IMR-90 (cell line): ENCODE results near the gene FRAS1.

Source experiments
- BHLHE40 ChIP-seq: fragments of 150-350 bp; IDR thresholded peaks from 2 replicates; pipeline ENCODE4 v1.6.1; 2016; ENCODE audit warnings: mild to moderate bottlenecking, low read depth, low read length
- CEBPB ChIP-seq: IDR thresholded peaks from 2 replicates; pipeline ENCODE4 v1.6.1; 2012; ENCODE audit warnings: low read depth, low read length, improper control_type of control experiment
- CTCF ChIP-seq: conservative IDR thresholded peaks from 2 replicates; pipeline ENCODE4 v1.5.1; 2012; ENCODE audit warnings: mild to moderate bottlenecking, low read depth, low read length, improper control_type of control experiment
- FOS ChIP-seq: fragments of 150-350 bp; IDR thresholded peaks from 2 replicates; pipeline ENCODE4 v1.6.1; 2016; ENCODE audit warnings: low read depth, low read length
- MAFK ChIP-seq: IDR thresholded peaks from 2 replicates; pipeline ENCODE4 v1.6.1; 2012; ENCODE audit warnings: low read depth, low read length, improper control_type of control experiment
- MAZ ChIP-seq: IDR thresholded peaks from 2 replicates; pipeline ENCODE4 v1.6.1; 2012; ENCODE audit warnings: low read depth, mild to moderate bottlenecking, low read length, improper control_type of control experiment, moderate library complexity, borderline replicate concordance
- POLR2A ChIP-seq: IDR thresholded peaks from 2 replicates; pipeline ENCODE4 v1.6.1; 2012; ENCODE audit warnings: mild to moderate bottlenecking, low read depth, low read length
- RAD21 ChIP-seq: IDR thresholded peaks from 2 replicates; pipeline ENCODE4 v1.6.1; 2012; ENCODE audit warnings: low read length, improper control_type of control experiment
- RFX5 ChIP-seq: IDR thresholded peaks from 2 replicates; pipeline ENCODE4 v1.8.0; 2012; ENCODE audit warnings: low read depth, mild to moderate bottlenecking, low read length, moderate library complexity
- SMC3 ChIP-seq: fragments of 150-350 bp; IDR thresholded peaks from 2 replicates; pipeline ENCODE4 v1.6.1; 2016; ENCODE audit warnings: low read depth, mild to moderate bottlenecking, antibody characterized with exemption, low read length, moderate library complexity
- TF ChIP-seq, protein P1 (sequence below): fragments of 150-350 bp; IDR thresholded peaks from 2 replicates; pipeline ENCODE4 v1.6.1; 2017; ENCODE audit warnings: mild to moderate bottlenecking, antibody characterized with exemption, low read length, low read depth

DNA sequence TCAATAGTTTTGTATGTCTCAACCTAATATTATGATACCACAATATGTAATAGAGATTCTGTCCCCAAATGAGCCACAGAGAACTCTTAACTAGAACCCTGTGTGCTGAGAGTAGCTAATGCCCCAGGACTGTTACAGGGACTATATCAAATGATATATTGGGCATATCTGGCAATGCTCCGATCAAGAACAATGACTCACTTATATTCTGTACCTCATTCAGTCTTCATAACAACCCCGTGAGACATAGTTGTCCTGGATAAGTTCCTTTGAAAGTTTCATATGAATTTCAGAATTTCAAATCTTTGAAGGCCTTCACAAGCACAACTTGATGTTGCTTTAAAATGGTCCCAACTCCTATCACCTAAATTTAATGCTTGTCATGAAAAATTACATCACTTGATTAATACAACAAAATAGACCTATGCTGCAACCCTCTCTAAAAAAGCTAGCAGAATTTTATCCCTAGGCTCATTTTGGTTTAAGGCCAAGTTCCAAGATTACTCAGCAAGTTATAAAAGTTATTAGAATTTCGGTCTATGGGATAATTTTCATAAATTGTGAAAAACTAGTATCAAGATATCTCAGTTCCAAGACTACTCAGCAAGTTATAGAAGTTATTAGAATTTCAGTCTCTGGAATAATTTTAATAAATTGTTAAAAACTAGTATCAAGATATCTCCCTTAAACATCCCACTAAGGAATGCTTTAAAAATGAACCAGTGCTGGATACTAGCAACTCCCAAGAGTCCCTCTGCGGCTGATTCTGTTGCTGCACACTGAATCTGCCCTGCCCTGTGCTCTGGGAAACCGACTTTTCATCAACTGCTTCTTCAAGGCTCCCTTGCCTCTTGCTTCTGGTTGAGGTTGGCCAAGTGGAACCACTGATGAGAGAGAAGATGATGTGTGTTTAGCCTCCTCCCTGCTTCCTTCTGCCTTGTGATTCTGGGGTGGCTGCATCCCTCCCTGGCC, 488.4 kb downstream of the FRAS1 start:
- TF ChIP-seq CTCF (no peak), FOS (0 out of 2 replicates have a peak, but pooled peaks have one; percentile 11), RFX5 (no peak), POLR2A (no peak), BHLHE40 (no peak), RAD21 (no peak), CEBPB (no peak), MAFK (no peak), SMC3 (no peak), MAZ (no peak)
- TF ChIP-seq, protein P1, sequence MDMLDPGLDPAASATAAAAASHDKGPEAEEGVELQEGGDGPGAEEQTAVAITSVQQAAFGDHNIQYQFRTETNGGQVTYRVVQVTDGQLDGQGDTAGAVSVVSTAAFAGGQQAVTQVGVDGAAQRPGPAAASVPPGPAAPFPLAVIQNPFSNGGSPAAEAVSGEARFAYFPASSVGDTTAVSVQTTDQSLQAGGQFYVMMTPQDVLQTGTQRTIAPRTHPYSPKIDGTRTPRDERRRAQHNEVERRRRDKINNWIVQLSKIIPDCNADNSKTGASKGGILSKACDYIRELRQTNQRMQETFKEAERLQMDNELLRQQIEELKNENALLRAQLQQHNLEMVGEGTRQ: no peak
